Thyroid gland (tissue), 4 donors: Measurements from ENCODE around the gene HOTAIR. TPM values are rescaled to one million over a fixed set of nuclear protein-coding genes. Genes with fewer than 3 reads are reported as not detected.

ENCODE experiments used
- DNase-seq, 2 donors: peaks; one replicate each; pipeline ENCODE4 v3.0.0-alpha.2; 2019
- H3K27ac ChIP-seq, 3 donors: fragments of 200-600 bp; sonication (generic); 1 replicate in 2 of 3; 2 replicates in 1 of 3; pipeline ENCODE4 v1.5.1; 2016 to 2019; ENCODE audit warnings: mild to moderate bottlenecking in 1 of 3, moderate library complexity in 1 of 3
- H3K27me3 ChIP-seq: fragments of 200-600 bp; sonication (generic); one replicate; pipeline ENCODE4 v1.5.1; 2019
- H3K36me3 ChIP-seq, 2 donors: fragments of 200-600 bp; sonication (generic); one replicate each; pipeline ENCODE4 v1.5.1; 2016 to 2019
- H3K4me1 ChIP-seq, 2 donors: fragments of 200-600 bp; sonication (generic); one replicate each; pipeline ENCODE4 v1.5.1; 2017 to 2019
- H3K4me3 ChIP-seq, 3 donors: fragments of 200-600 bp; sonication (generic); replicated peaks in 1 of 3; 1 replicate in 2 of 3; 2 replicates in 1 of 3; pipeline ENCODE4 v1.5.1; 2016; ENCODE audit warnings: mild to moderate bottlenecking in 1 of 3
- H3K9me3 ChIP-seq: fragments of 200-600 bp; sonication (generic); one replicate; pipeline ENCODE4 v1.5.1; 2017
- POLR2A ChIP-seq, 2 donors: fragments of 450-650 bp; IDR thresholded peaks; one replicate each; pipeline ENCODE4 v1.6.1; 2017; ENCODE audit warnings: antibody characterized with exemption in 2 of 2, mild to moderate bottlenecking in 2 of 2, moderate library complexity in 1 of 2
- WGBS, 2 donors: methylation state at CpG; one replicate each; pipeline ENCODE4 v1.1.5; 2017; 5-methylcytosine and 5-hydroxymethylcytosine counted together
- intact Hi-C: fragments of 100-400 bp; cut with DNase I; formaldehyde crosslinking; loops from one replicate; pipeline ENCODE4 v1.15.1; 2023
- total RNA-seq, 4 donors: library from RNA; depleted of rRNA; stranded (reverse); fragments of >200 nt; gene quantifications; one replicate each; pipeline ENCODE4 v1.2.3, GENCODE V29; 2016
- TF ChIP-seq, protein P1 (sequence below), 6 experiments: fragments of 200-600 bp in 3 of 6; fragments of 450-650 bp in 3 of 6; sonication (generic) in 3 of 6; IDR thresholded peaks; one replicate each; pipeline ENCODE4 v1.5.1; 2016 to 2019; ENCODE audit warnings: antibody characterized with exemption in 6 of 6, mild to moderate bottlenecking in 2 of 6, inconsistent platforms in 1 of 6, moderate library complexity in 1 of 6

Gene HOTAIR
- total RNA-seq, 4 donors from 2014 or later = not detected

- no peak overlapping the region for H3K27ac ChIP-seq
- TF ChIP-seq, protein P1, sequence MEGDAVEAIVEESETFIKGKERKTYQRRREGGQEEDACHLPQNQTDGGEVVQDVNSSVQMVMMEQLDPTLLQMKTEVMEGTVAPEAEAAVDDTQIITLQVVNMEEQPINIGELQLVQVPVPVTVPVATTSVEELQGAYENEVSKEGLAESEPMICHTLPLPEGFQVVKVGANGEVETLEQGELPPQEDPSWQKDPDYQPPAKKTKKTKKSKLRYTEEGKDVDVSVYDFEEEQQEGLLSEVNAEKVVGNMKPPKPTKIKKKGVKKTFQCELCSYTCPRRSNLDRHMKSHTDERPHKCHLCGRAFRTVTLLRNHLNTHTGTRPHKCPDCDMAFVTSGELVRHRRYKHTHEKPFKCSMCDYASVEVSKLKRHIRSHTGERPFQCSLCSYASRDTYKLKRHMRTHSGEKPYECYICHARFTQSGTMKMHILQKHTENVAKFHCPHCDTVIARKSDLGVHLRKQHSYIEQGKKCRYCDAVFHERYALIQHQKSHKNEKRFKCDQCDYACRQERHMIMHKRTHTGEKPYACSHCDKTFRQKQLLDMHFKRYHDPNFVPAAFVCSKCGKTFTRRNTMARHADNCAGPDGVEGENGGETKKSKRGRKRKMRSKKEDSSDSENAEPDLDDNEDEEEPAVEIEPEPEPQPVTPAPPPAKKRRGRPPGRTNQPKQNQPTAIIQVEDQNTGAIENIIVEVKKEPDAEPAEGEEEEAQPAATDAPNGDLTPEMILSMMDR (IDR thresholded peaks at IDR 0.05) = peak in 1 of 6 experiments; percentile 34
- no peak for TF ChIP-seq POLR2A (IDR thresholded peaks at IDR 0.05)
- intact Hi-C loops = loop anchor here (10.0 kb wide), 1 partner anchor 225 kb away; no protein-coding TSS in a partner anchor
- no peaks in the 10 kb centered on the region for H3K9me3 ChIP-seq
- H3K4me3 ChIP-seq = no peak overlapping the region
- peak in 1 of 2 donors; percentile 30 for DNase-seq
- 6% methylated on average over 28 of the region's 28 CpGs for WGBS, 2 donors
- no peaks in the 10 kb centered on the region for H3K36me3 ChIP-seq
- H3K27me3 ChIP-seq = peaks cover 85% of the 10 kb centered on the region
- peaks cover 19 to 22% of the 10 kb centered on the region in 2 donors for H3K4me1 ChIP-seq
Measured at GRCh38 chr12:53989227-53990113, 14.7 kb upstream of the HOTAIR start.

DNA sequence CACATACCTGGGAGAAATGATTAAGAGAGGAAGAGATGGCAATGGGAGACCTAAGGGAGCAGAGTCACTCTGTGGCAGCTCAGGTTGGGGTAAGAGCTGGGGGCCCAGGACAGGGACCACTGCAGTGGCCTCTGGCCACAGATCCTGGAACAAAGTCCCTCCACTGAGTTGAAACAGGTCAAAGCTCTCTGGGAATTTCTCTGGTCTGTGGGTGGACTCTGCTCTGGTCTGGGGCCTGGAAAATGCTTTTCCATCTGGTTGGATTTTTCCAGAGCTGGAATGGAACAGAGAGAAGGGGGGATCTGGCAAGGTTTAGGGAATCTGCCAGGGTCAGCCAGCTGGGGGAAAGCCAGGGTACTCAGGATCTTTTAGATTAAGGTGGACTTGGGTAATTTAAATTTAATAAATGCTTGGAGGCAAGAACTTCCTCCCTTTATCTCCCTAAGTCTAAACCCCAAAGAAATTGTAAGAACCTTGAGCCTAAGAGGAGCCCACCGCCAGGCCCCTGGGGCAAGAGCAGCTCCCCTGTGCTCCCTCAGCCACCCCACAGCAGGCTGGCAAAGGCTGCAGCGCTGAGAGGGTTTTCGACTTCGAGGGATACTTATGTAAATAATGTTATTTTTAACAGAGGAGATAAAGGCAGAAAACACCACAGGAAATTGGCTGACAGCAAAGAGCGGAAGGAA, 13.9 kb upstream of the HOTAIR start:
- no peak for DNase-seq
- Histone ChIP-seq H3K27me3 (peaks cover 84% of the 10 kb centered on the region), H3K4me1 (peaks cover 17 to 18% of the 10 kb centered on the region in 2 donors), H3K9me3 (no peaks in the 10 kb centered on the region), H3K27ac (no peak overlapping the region), H3K36me3 (no peaks in the 10 kb centered on the region), H3K4me3 (no peak overlapping the region)
- WGBS, 2 donors = 7 to 8% methylated on average over 5 of the region's 5 CpGs
- intact Hi-C loops = loop anchor here (10.0 kb wide), 1 partner anchor 224 kb away; no protein-coding TSS in a partner anchor
- TF ChIP-seq, protein P1 (IDR thresholded peaks at IDR 0.05) = no peak
- TF ChIP-seq POLR2A (IDR thresholded peaks at IDR 0.05) = no peak

GRCh38 chr12:53987787-53988230, 13.1 kb upstream of the HOTAIR start:
- Histone ChIP-seq H3K4me3 (no peak overlapping the region), H3K27ac (no peak overlapping the region), H3K9me3 (no peaks in the 10 kb centered on the region), H3K36me3 (no peaks in the 10 kb centered on the region), H3K4me1 (peaks cover 17 to 18% of the 10 kb centered on the region in 2 donors), H3K27me3 (peaks cover 88% of the 10 kb centered on the region)
- 12 to 25% methylated on average over 4 of the region's 4 CpGs for WGBS, 2 donors
- no peak for DNase-seq
- intact Hi-C loops = loop anchor here (10.0 kb wide), 1 partner anchor 223 kb away; no protein-coding TSS in a partner anchor
- TF ChIP-seq, protein P1 (IDR thresholded peaks at IDR 0.05) = no peak
- no peak for TF ChIP-seq POLR2A (IDR thresholded peaks at IDR 0.05)

DNA sequence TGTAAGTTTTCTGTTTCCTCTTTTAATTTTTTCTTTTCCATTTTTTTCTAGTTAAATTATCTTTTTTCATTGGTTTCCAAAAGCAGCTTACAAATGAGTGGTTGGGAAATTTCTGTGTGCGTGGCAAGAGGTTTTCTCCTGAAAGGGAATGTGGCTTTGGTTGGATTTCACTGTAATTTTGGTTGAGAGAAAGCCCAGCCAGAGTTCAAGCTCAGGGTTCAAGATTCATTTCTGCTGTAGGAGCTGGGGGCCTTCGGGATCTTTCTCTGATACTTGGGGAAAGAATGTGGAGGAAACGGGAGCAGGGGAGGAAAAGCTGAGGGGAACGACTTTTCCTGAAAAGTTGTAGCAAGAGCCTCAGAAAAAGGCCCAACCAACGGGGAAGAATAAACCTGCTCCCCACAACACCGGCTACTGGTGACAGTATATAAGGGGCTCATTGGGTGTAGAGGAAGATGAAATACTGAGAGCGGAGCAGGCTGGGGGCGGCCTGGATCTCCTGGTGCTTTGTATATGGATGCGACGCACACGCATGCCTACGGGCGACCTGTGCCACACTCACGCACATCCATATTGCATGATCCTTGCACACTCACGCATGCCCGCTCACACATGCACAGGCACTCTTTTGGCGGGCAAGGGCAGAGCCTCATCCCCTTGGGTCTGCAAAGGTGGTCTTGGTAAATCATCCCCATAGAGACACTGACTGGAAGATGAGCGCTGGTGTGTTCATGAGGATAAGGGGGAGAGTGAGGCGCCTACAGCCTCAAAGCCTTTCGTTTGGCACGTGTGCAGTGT, 12.1 kb upstream of the HOTAIR start:
- no peak overlapping the region for H3K4me3 ChIP-seq
- WGBS, 2 donors = 16 to 22% methylated on average over 21 of the region's 21 CpGs
- peaks cover 17 to 18% of the 10 kb centered on the region in 2 donors for H3K4me1 ChIP-seq
- DNase-seq = no peak
- H3K27ac ChIP-seq = no peak overlapping the region
- no peak for TF ChIP-seq POLR2A (IDR thresholded peaks at IDR 0.05)
- TF ChIP-seq, protein P1 (IDR thresholded peaks at IDR 0.05) = no peak
- peaks cover 89% of the 10 kb centered on the region for H3K27me3 ChIP-seq
- no peaks in the 10 kb centered on the region for H3K9me3 ChIP-seq
- intact Hi-C loops = loop anchor here (10.0 kb wide), 1 partner anchor 222 kb away; no protein-coding TSS in a partner anchor
- H3K36me3 ChIP-seq = no peaks in the 10 kb centered on the region
